Cardiac muscle cell (in vitro differentiated cells and primary cell): ENCODE data around the gene ZEB2. TPM values are rescaled to one million over a fixed set of nuclear protein-coding genes. Genes with fewer than 3 reads are reported as not detected.
A peak's percentile ranks its signal among the peaks of the same experiment; 100 is the strongest.

Experiments used
- DNase-seq, 2 donors: peaks; one replicate each; pipeline versions ENCODE4 v3.0.0 to v3.0.0-alpha.2; 2010 to 2017; ENCODE audit warnings: low read depth in 1 of 2, low spot score in 1 of 2
- H3K27ac ChIP-seq: fragments of 200-600 bp; sonication (generic); 2 replicates; pipeline ENCODE4 v1.5.1; 2016
- H3K27me3 ChIP-seq: fragments of 200-600 bp; sonication (generic); 2 replicates; pipeline ENCODE4 v1.6.0; 2016; ENCODE audit warnings: control low read depth
- H3K36me3 ChIP-seq: fragments of 200-600 bp; sonication (generic); 2 replicates; pipeline ENCODE4 v1.5.1; 2016; ENCODE audit warnings: control low read depth
- H3K4me1 ChIP-seq: fragments of 200-600 bp; sonication (generic); 2 replicates; pipeline ENCODE4 v1.8.1; 2017; ENCODE audit warnings: low read depth, mild to moderate bottlenecking, mixed run types
- H3K4me3 ChIP-seq: fragments of 200-600 bp; sonication (generic); 2 replicates; pipeline ENCODE4 v1.5.1; 2016; ENCODE audit warnings: mild to moderate bottlenecking
- H3K9me3 ChIP-seq: fragments of 200-600 bp; sonication (generic); 2 replicates; pipeline ENCODE4 v1.5.1; 2017; ENCODE audit warnings: low read depth, mild to moderate bottlenecking, control low read depth
- CTCF ChIP-seq: IDR thresholded peaks from 2 replicates; pipeline ENCODE4 v1.5.1; 2012; ENCODE audit warnings: low read depth, mild to moderate bottlenecking, low read length
- polyA plus RNA-seq: library from polyadenylated mRNA; unstranded; fragments of >200 nt; fragmentation: Nextera tagmentation; extraction: Ambion mirVana; gene quantifications from 2 replicates; pipeline ENCODE4 v1.2.1, GENCODE V29; 2016
- total RNA-seq: library from RNA; depleted of rRNA; stranded (reverse); fragments of >200 nt; gene quantifications from 2 replicates; pipeline ENCODE4 v1.2.3, GENCODE V29; 2016

The ZEB2 gene
- total and polyA plus RNA-seq, 2 experiments from 2014 or later = 16.8 to 41.2 TPM

DNA sequence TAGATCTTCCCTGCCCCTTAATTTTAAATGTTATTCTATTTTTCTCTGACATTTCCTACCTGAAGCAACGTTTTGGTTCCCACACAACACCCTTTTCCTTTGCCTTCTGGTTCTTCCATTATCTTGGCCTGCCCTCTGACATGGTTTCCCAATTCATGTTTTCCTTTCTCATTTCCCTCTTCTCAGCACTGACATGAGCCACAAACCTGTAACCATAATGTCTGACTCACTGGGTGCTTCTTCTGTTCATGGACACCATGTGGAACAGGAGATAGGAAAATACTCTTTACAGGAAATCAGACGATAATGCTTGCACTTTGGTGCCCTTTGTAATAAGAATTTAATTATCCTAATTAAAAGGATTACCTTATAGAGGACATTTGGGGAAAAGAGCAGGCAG is 142.0 kb downstream of the ZEB2 start:
- Histone ChIP-seq H3K4me1 (no peaks in the 10 kb centered on the region), H3K27me3 (no peaks in the 10 kb centered on the region), H3K27ac (no peak overlapping the region), H3K9me3 (no peaks in the 10 kb centered on the region), H3K36me3 (no peaks in the 10 kb centered on the region), H3K4me3 (no peak overlapping the region)
- DNase-seq = peak in 1 of 2 donors; percentile 55
- TF ChIP-seq CTCF = no peak

DNA sequence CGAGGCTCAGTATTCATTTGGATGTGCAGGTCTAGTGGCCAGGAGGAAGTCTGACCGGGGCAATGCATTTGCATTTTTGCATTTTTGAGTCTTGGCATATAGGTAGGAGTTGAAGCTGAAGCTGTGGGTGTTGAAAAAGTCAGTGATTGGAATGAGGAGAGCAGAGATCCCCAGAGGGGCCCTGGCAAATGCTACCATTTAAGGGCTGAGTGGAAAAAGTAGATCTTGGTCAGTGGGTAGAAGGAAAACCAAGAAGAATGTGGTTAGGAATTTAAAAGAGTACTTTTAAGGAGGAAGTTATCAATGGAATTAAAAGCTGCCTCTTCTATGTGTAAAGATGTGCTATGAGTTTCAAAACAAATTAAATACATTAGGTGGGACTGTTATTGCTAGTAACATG is 143.0 kb downstream of the ZEB2 start:
- no peak for TF ChIP-seq CTCF
- no peaks in the 10 kb centered on the region for H3K4me1 ChIP-seq
- H3K27ac ChIP-seq = no peak overlapping the region
- no peak overlapping the region for H3K4me3 ChIP-seq
- no peaks in the 10 kb centered on the region for H3K27me3 ChIP-seq
- no peaks in the 10 kb centered on the region for H3K9me3 ChIP-seq
- no peaks in the 10 kb centered on the region for H3K36me3 ChIP-seq
- peak in 1 of 2 donors; percentile 42 for DNase-seq

DNA sequence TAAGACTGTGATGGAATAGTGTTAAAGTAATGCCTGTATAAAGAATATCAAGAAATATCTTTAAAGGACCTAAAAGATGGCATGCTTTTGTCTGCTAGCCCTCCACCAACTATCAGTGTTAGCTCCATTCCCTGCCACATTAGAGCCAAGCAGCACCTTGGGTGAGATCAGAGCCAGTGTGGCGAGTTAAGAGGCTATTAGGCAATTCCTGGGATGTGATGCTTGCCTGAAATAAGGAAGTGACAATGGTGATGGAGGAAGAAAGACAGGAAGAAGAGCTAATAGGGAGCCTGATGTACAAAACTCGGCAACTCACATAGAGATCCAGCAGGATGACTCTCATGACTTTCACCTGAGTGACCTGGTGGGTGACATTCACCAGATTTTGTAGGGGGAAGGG is 143.5 kb downstream of the ZEB2 start:
- Histone ChIP-seq H3K27me3 (no peaks in the 10 kb centered on the region), H3K9me3 (no peaks in the 10 kb centered on the region), H3K4me3 (no peak overlapping the region), H3K27ac (no peak overlapping the region), H3K4me1 (peaks cover 2% of the 10 kb centered on the region), H3K36me3 (no peaks in the 10 kb centered on the region)
- no peak for DNase-seq
- no peak for TF ChIP-seq CTCF

- no peak for TF ChIP-seq CTCF
- no peak overlapping the region for H3K27ac ChIP-seq
These were observed 145.7 kb downstream of the ZEB2 start for GRCh38 chr2:144374163-144374661.

GRCh38 chr2:144372410-144373080 is 147.4 kb downstream of the ZEB2 start:
- Histone ChIP-seq H3K4me1 (peaks cover 9% of the 10 kb centered on the region), H3K27ac (no peak overlapping the region), H3K9me3 (no peaks in the 10 kb centered on the region), H3K27me3 (no peaks in the 10 kb centered on the region), H3K36me3 (no peaks in the 10 kb centered on the region), H3K4me3 (no peak overlapping the region)
- DNase-seq = peak in 1 of 2 donors; percentile 42
- no peak for TF ChIP-seq CTCF

More at GRCh38 chr2:144374163-144374661, 145.7 kb downstream of the ZEB2 start:
- peaks cover 9% of the 10 kb centered on the region for H3K4me1 ChIP-seq
- no peak overlapping the region for H3K4me3 ChIP-seq
- no peaks in the 10 kb centered on the region for H3K36me3 ChIP-seq
- H3K9me3 ChIP-seq = no peaks in the 10 kb centered on the region
- no peaks in the 10 kb centered on the region for H3K27me3 ChIP-seq
- no peak for DNase-seq
